GM19397 (cell line): Measurements from ENCODE around the gene USP24.

Experiments used
- ATAC-seq: cut with Tn5 transposase; IDR thresholded peaks from one replicate; pipeline ENCODE4 v1.9.1; 2021; ENCODE audit warnings: mild to moderate bottlenecking, moderate library complexity; ENCODE audit not compliant: unreplicated experiment

Gene USP24

GRCh38 chr1:55215194-55216021 lies at the start of gene USP24:
TSS of gene USP24 (minus strand) at chr1:55215364. CDS start at chr1:55215113, 251 bp downstream.
- peak; percentile 83 for ATAC-seq

DNA sequence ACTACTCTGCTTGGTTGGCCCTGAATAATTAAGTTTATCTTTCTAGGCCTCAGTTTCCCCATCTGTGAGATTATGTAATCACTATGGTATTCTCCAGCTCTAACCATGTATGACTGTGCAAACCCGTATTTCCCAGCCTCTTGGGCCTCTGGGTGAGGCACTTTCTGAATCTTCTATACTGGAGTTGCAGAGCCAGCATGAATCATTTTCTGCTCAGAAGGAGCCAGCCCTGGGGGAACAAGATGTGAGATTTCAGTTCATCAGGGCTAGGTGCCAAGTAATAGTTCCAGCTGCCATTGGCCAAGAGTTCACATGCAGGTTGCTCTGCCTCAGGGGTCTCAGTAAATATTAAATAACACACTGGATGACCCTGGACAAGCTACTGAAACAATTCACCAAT lies 47.7 kb upstream of the USP24 start:
- no peak for ATAC-seq

DNA sequence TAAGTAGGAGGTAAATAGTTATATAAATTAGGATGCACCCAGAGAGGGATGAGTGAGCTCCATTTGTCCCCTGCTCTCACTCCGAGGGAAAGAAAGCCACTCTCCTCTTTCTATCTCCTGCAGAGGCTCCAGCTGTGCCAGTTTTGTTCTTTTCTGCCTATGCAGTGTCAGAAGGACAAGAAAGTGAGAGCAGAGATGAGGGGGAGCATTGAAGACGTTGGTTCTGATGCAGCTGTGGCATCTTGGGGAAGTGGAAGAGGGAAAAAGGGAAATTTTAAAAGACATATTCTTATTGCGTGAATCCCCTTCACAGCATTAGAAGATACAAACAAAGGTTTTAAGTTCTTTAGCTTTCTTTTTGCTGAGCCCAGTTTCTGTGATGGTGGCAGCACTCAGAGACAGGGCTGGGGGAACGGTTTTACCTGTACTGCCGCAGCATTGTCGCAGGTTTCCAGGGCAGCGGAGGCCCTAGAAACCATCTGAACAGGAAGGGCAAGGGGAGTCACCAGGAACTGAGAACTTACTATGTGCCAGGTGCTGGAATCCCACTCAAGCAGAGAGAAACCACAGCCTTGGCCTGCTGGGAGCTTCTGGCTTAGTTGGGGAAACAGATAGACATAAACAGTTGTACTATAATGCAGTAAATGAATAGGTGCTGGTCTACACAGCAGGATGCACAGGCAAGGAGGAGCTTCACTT lies 44.9 kb upstream of the USP24 start:
- ATAC-seq = peak; percentile 42

GRCh38 chr1:55257958-55258357 lies 42.8 kb upstream of the USP24 start:
- no peak for ATAC-seq

DNA sequence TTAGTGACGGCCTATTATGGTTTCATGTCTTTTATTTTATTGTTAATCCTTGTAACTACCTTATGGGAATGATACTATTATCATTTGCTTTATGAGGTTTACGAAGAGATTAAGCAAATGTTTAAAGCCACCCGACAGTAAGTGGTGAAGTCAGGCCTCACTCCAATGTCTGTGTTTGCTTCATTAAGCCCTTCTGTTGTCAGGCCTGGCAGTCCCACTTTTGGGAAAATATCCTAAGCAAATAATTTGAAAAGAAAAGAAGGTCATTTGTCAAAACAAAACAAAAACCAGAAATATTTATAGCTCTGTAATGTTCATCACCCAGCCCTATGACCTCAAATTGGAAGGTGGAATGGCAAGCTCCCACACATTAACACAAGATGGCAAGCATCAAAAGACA lies 40.7 kb upstream of the USP24 start:
- ATAC-seq = no peak

DNA sequence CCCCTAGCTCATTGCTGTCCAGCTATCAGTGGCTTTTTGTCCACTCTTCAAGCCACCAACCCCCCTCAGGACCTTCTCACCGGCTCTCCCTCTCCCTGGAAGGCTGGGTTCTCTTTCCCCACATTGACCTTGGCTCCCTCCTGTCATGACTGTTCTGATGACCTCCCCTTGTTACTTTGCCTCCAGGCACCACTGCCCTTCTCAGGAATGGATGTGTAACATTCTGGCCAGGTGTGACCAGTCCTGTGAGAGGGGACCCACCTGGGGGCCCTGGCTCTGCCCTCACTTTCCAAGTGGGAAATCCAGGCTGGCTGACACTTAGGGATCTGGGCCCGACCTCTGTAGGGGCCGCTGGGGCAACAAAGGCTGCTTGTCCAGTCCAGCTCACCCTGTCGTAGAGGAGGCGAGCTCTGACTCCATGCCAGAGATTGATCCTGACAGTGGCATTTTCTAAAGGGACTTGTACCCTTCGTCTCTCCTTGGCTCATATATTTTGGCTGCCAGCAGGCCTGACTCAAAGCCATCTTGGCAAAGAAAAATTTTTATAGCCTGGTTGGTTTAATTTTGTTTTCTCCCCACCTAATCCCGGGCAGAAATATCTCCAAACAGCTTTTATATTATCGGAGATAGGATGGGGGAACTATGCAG lies 37.9 kb upstream of the USP24 start:
- ATAC-seq = no peak

DNA sequence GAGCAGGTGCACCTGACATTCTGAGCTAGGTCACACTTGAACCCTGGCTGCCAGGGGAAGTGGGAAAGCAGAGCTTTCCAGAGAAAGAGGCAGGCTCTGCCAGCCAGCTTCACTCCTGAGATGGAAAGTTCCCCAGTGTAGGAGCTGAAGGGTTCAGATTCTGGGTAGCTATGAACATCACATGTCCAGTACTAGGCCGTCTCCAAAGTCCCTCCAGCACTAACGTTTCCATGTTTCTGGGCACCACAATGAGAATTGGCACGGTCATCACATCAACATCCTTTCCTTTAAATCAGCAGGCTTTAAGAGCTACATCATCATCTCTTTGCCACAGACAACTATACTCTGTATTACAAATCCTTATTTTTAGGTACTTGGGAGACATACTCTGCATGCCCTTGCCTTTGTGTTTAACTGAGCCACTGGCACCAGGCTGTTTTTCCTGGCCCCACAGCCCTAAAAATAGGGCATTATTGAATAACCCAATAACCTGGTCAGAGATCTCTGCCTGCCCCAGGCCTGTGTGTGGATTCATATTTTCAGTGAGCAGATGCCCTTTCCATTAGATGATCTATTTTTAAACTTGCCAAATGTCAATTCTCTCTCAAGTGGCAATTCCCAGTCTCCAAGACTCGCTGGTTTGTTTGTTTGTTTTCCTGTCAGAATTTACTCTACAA lies 35.4 kb upstream of the USP24 start:
- no peak for ATAC-seq

DNA sequence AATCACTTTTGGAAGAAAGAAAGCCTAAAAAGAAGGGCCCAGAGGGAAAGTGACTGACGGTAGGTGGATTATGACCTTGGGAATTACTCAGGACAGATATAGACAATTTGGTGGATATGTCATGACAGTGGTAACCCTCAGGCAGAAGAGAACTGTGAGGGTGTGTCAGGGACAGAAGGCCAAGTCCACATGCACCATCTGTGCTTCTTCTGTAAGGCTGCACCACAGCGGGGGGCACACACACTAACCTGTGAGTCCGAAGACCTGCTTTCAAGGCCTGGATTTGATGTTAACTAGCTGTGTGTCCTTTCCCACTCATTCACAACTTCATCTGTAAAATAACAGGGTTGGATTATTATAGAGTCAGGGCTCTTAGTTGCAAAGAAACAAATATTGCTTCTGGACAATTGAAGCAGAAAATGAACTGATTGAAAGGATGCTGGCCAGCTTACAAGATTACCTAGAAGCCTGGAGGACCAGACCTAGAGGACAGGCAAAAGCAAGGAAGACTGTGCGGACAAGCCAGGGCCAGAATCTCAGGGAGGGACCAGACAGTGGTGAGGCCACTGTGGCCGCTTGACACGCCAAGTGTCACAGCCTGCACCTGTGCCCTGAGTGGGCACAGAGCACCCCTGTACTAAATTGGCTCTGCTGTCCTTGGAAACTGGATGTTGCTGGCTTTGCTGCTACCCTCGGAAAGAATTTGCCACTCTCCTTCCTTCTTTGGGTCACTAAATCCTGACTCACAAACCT lies 34.7 kb upstream of the USP24 start:
- no peak for ATAC-seq

GRCh38 chr1:55246896-55247295 lies 31.7 kb upstream of the USP24 start:
- ATAC-seq = no peak

DNA sequence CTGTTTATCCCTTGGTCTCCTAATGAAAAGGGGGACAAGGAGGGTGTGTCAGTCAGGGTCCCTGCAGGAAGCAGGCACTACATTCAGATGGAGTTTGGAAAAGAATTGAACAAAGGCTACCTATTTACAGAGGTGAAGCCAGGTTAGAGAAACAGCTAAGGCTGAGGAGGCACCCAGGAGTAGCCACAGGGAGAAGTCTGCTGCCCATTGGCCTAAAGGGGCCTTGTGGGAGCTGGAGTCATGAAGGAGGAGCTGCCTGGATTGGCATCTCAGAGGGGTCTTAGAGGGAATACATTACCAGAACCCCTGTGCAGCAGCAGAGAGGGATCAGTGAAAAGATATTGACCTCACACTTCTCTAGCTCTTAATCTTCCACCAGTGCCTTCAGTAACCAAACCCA lies 31.2 kb upstream of the USP24 start:
- no peak for ATAC-seq

GRCh38 chr1:55245781-55246180 lies 30.6 kb upstream of the USP24 start:
- ATAC-seq = no peak

GRCh38 chr1:55244476-55245099 lies 29.4 kb upstream of the USP24 start:
- no peak for ATAC-seq

- ATAC-seq = no peak
Measured at GRCh38 chr1:55243655-55244054, 28.5 kb upstream of the USP24 start.

DNA sequence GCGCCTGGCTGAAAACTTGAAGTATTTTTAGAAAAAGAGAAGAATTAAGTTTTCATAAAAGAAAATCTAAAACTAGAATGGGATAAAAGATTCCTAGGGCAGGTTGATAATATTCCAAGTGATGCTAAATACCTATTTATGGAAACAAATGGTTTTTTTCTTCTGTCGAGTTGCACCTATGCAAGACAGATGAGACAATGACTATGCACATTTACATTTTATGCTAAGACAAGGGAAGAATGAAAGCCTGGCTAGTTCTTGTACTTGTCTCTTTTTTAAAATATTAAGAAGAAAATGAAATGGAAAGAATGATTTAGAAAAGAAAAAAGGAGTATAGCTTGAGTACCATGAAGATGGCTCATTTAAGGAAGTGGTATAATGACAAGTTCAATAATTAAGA lies 24.4 kb upstream of the USP24 start:
- ATAC-seq = no peak

DNA sequence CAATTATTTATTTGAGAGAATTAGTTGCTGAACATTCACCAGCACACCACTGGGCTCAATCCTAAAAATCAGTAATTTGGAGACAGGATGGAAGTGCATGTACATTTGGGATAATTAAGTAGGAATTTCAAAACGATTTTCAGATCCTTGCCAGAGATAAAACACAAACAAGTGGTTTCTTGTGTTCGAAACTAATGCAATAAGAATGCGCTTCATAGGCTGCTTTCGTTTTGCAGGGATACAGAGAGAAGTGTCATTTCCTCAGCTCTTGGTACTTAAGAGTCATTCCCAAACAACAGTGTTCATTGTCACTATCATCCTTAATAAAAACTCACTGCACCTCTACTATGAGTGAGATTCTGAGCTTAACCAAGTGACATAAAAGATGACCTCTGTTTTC lies 20.6 kb upstream of the USP24 start:
- ATAC-seq = no peak

GRCh38 chr1:55234016-55234415 lies 18.9 kb upstream of the USP24 start:
- no peak for ATAC-seq

- ATAC-seq = no peak
Measured at GRCh38 chr1:55233145-55233777, 18.1 kb upstream of the USP24 start.

GRCh38 chr1:55232448-55233144 lies 17.4 kb upstream of the USP24 start:
- ATAC-seq = no peak

GRCh38 chr1:55231745-55232144 lies 16.6 kb upstream of the USP24 start:
- ATAC-seq = no peak
